SHP77 (cell line): Measurements from ENCODE around the gene CFAP221.

Experiments used
- DNase-seq, 2 experiments: peaks; one replicate each; lab custom pipeline; 2025; lab: John Stamatoyannopoulos, UW

The CFAP221 gene

DNA sequence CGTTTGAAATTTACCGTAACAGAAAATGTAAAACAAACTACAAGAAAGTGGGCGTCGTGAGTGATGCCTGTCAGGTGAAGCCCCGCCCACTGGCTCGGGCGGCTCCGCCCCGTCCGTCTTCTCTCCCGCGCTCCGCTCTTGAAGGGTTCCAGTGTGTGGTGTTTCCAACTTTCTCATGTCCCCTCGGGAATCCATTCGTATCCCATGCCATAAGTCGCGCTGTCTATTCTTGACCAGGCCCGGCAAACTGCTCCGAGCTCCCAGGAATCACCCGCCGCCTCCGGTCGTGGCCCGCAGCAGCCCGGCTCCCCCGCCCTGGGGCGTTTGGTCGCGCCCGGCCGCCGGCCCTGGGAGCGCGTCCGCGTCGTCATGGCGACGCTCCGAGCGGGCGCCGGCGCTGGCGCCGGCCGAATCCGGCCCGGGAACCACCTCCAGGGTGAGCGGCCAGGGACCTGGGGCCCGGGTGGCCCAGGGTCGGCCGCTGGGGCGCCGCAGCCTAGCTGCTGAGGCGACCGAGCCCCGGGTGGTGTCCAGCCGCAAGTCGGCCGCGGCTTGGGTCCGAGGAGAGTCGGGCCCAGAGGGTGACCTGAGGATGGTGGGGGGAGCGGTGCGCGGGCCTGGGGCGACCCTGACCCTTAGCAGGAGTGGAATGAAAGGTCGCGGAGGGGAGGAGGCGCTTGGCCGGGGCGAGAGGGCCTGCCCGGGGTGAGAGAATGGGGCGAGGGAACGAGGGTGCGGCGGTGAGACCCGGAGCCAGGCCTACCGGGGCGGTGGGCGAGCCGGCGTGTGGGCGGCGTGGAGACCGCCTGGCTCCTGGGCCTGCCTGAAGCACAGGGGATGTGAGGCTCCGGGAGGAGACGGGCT lies at the start of gene CFAP221:
Gene CFAP221 (plus strand): TSS at position 375 of the 864 bp plus-strand sequence. CDS start 1,683 bp downstream, outside the sequence.
- DNase-seq, result peak; percentile 1 to 9

DNA sequence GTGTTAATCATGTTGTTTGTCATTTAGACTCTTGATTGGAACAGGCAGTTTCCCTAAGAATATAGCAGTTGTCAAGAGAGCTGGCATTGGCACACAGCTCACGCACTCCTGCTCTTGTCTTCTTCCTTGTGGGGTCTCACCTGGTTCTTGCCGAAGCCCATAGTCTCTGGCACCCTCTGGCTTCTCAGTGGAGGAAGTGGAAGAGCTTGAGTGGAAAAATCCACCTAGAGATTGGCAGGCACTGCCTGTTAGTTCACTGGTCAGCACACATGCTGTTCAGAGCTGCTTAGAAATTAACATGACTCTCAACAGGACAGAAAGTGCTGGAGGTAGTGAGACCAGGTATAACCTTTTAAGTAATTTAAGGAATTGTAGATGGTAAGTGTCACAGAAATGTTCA lies 48.3 kb upstream of the CFAP221 start:
- no peak for DNase-seq

DNA sequence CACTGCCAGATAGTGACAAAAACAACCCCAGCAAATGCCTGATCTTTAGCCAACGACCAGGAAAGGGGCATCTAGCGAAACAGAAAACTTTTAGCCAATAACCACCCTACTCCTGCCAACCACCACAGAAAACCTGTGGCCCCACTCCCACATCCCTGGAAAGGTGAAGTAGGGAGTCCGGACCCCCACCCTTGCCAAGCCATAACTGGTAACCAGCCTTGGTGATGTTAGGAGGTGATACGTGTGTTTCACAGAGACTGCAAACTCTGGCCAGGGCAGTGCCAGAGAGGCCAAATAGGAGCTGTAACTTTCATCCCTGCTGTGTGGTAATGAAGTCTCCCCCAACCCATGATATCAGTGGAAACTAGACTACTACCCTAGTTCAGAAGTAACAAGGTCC lies 47.6 kb upstream of the CFAP221 start:
- DNase-seq, result no peak

DNA sequence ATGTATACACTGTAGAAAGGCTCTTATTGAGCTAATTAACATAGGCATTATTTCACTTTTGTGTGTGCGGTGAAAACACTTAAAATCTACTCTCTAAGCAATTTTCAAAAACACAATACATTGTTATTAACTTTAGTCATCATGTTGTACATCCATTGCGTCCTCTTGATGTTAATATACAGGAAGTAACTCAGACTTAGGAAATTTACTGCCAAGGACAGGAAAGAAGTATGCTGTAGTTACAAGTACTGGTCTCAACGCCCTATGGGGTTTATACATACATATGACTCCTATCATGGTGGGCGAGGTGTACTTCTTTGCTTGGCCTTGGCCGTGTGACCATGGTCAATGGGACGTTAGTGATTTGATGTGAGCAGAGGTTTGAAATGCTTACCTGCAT lies 35.5 kb upstream of the CFAP221 start:
- DNase-seq, result no peak

DNA sequence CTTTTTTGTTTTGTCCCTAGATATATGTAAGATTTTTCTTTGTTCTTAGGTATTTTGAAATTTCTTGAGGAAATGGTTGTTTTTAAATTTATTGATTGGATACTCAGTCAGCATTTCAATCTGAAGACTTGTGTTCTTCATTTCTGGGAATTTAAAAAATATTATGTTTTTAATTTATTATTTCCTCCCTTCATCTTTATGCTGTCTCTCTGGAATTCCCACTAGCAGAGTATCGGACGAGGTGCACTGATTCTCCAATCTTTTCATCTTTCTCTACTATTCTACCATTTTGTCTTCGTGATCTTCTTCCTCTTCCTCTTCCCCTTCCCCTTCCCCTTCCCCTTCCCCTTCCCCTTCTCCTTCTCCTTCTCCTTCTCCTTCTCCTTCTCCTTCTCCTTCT lies 32.3 kb upstream of the CFAP221 start:
- DNase-seq, result no peak

DNA sequence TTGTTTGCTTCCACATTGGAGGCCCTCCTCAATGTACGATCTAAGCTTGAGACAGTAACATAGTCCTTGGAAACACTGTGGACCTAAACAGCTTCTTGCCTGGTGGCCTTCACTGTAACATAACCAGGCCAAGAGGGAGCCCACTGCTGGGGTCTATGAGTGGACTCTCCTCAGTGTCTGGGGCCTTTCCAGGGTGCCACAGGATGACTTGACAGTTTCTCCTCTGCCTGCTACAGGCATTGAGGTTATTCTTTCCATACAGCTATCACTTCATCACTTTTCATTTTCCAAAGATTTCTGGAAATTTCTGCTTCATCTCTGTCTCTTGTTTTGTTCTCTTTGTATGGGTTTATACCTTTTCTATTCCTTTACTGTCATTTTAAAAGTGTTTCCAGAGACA lies 31.3 kb upstream of the CFAP221 start:
- DNase-seq, result no peak

DNA sequence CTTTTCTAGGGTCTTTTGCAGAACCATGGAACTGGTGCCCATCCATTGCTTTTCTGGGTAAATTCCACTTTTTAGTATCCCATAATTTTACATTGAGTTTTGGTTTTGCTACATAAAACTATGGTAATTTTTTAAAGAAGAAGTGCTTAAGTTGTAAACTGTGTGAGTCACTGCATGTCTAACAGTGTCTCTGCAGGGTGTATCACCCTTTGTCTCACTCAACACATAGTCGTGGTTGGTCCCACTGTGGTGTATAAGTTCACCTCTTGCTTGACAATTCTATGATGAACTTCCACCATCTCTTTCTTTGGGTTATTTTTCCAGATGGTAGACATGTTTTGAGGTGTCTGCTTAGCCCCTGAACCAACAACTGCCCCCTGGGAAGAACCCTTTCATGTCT lies 30.4 kb upstream of the CFAP221 start:
- DNase-seq, result no peak

DNA sequence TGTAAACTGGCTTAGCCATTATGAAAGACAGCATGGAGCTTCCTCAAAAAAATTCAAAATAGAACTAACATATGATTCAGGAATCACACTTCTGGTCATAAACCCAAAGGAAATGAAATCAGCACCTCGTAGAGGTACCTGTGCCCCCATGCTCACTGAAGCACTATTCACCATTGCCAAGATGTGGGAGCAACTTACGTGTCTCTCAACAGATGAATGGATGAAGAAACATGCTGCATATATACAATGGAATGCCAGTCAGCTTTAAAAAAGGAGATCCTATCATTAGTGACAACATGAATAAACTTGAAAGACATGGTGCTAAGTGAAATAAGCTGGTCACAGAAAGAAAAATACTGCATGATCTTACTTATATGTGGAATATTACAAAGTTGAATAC lies 28.1 kb upstream of the CFAP221 start:
- DNase-seq, result no peak

DNA sequence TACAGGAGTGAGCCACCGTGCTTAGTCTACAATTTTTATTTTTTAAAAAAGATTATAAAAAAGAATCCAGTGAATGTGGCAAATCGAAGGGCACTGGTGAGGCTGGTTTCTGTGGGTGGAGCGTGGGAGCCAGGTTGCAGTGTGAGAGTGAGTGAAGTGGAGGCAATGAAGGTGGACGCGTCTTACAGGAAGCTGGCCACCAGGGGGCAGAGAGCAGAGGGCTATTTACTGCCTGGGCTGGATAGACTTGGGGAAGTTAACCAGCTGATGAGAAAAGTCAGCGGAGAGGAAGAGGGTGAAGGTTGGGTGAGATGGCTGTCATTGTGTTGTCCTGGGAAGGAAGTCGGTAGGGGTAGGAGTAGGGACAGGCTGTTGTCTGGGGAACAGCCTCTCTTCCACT lies 26.8 kb upstream of the CFAP221 start:
- peak; percentile 3 to 24 for DNase-seq

DNA sequence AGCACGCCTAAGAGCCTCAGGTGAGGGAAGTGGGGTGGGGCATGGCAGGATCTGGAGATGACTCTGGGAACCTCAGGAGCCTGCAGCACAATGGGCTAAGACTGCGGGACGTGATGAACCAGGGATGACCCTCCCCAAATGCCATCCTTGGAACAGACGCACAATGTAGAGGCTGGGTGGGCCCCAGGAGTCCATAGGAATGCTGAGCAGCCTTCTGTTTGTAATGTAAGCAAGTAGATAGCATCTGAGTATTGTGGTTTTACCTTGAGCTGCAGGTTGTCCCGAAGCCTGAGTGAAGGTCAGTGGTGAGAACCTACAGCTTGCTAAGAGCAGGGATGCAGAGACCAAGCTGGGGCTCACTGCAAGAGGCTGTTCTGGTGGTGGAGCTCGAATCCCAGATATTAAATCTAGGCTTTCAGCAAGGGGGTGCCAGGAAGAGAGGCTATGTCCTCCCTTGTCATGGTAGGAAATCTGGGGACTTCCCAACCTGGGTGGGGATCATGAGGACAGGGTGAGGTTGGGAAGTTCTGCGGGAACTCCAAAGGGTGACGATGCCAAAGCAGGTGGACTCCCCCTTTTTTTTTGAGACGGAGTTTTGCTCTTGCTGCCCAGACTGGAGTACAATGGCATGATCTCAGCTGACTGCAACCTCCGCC lies 25.7 kb upstream of the CFAP221 start:
- no peak for DNase-seq

DNA sequence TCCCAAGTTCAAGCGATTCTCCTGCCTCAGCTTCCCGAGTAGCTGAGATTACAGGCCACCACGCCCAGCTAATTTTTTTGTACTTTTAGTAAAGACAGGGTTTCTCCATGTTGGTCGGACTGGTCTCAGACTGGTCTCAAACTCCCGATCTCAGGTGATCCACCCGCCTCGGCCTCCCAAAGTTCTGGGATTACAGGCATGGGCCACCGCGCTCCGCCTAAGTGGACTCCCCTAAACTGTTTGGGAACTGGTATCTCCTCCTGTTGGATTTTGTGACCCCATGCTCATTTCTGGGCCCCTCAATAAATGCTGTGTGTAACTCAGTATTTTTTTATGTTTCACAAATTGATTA lies 25.2 kb upstream of the CFAP221 start:
- DNase-seq, result no peak

DNA sequence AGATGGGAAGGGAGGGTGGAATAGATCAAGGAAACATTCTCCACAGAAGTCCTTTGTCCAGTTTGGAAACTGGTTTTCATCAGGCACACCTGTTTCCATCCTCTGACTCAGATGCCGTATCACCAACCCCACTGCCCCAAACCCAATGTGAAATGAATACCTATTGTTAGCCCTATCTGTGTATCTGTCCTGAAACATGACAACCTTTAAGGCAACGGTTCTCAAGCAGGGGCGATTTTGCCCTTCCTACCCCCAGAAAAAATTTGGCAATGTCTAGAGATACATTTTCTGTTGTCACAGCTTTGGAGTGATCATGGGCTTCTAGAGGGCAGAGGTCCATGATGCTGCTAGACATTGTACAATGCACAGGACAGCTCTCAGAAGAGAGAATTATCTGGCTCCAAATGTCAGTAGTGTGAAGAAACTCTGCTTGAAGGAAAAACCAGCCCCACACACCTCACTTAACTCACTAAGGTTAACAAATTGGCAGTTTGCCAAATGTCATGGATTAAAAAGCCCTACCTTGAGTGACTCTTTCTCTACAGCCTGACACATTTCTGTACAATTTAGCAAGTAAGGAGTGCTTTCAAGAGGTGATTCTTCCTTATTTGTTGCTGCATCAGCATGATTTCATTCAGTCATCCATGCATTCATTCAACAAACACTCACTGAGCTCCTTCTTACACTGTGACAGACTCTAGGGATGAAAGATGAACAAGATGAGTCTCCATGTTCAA lies 23.4 kb upstream of the CFAP221 start:
- no peak for DNase-seq

DNA sequence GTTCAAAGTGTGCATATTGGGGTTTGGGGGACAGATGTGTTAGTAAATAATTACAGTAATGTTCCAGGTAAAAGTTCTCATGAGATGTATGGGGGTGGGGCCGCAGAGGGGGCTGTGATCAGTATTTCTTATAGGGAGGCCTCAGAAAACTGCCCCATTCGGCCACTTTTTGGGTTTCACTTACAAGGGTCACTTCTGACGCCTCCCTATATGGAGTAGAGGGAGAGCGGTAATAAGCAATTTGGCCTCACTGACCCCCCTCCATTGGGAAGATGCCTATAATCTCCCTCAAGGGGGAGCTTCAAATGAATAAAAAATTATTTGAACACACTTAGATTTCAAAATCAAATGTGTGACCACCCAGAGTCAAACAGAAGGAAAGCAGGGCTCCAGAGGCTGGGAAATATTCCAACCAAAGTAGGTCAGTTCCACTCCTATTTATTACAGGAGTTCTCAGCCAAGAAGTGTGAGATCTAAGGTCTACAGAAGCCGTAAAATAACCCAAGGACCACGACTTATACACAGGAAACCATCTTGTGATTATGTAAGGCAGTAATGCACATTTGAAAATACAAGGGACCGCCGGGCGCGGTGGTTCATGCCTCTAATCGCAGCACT lies 22.7 kb upstream of the CFAP221 start:
- DNase-seq, result no peak

DNA sequence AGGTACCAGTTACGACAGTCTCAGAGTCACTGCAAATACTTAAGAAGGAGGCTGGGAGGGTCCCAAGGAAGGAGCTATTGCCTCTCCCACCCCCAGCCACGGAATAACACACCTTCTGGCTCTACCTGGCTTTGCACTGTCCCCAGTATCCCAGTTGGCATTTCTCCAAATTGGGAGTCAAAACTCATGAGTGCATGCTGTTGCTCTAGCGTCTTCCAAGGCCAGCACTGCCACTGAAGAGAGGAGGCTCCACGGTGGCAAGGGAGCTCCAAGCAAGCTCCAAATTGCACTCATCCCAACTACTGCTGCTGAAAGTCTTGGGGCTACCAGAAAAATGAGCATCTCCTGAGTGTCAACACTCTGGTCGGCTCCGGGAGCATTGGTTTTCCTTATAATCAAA lies 21.6 kb upstream of the CFAP221 start:
- no peak for DNase-seq

DNA sequence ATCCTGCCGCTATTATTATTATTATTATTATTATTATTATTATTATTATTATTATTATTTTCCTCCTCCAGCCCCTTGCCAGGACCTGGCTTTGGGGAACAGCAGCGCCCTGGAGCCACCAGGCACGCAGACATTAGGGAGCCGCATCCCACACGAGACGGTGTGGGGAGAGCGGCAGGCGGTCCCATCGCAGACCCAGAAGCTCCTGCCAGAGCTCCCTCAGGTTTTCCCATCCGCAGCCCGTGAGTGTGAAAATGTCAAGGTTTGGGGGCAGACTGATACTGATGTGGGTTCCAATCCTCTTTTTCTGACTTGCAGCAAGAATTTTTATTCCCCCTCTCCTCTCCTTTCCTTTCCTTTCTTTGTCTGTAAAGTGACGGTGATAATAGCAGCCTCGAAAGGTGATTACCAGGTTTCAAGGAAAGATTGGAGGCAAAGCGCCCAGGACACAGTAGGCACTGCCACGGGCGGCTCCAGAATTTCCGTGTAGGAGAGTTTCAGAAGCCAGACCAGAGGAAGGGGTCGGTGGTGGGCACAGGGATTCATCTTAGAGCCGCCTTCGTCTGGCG lies 20.8 kb upstream of the CFAP221 start:
- DNase-seq, result no peak

DNA sequence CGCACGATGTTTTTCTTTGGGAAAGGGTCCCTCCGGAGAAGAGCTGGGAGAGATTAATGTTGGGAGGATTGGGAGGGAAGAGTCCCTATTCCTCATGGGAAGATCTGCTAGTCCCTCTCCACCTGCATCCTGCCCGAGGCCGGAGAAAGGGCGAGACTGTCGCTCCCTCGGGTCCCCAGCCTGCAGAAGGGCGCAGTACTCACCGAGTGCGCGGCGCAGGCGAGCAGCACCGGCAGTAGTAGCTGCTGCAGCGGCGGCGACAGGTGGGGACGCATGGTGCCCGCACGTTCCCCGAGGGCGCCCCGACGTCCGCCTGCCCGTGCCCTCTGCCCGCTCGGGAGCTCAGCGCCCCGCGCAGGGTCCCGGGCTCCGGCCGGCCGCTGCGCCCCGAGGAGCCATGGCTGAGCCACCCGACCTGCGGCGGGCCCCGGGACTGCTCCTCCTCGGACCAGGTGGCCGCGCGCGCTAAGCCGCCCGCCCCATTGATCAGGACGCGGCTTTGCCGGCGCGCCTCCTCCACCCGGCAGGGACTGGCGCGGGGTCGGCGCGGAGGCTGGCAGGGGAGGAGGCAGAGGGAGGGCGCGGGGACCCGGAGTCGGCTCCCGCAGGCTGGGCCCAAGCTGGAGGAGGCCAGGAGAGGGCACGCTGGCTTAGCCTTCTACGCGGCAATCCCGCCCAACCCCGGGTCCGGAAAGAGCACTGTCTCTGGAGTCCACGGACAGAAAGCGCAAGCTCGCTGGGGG lies 20.1 kb upstream of the CFAP221 start, which contains the start of gene SCTR:
Gene SCTR (minus strand): TSS at position 532 of the 743 bp plus-strand sequence. CDS start 257 bp downstream, at position 275.
- DNase-seq, result no peak

DNA sequence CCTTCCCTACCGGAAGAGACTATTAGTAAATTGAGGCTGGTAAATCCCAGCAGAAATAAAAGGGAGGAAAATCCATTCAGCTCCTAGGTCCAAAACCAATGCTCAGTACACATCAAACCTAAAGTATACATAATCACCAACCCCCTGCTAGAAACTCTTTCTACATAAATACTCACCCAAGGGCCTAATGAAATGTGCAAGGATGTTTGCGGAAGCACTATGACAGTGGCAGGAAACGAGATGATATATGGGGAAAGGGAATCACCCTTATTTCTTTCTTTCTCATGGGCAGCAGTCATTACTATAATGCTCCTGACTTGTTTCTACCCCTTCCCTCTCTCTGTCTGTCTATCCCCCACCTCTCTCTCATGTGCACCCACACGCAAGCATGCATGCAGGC lies 18.6 kb upstream of the CFAP221 start:
- no peak for DNase-seq

DNA sequence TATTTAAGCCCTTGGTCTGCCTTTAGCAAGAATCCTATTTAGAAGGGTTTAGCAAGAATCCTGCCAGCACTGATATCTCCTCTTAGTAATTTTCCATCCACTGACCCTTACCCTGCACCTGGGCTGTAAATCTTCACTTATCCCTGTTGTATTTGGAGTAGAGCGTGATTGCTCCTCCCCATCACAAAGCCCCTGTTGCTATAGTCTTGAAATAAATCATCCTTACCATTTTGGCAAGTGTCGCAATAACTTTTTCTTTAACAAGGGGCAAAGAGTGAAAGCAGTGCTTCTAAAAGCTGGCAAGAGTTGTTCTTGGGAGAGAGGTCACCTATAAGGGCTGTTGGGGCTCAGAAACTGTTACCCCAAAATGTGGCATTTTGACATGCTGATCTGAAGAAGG lies 16.2 kb upstream of the CFAP221 start:
- DNase-seq, result no peak

DNA sequence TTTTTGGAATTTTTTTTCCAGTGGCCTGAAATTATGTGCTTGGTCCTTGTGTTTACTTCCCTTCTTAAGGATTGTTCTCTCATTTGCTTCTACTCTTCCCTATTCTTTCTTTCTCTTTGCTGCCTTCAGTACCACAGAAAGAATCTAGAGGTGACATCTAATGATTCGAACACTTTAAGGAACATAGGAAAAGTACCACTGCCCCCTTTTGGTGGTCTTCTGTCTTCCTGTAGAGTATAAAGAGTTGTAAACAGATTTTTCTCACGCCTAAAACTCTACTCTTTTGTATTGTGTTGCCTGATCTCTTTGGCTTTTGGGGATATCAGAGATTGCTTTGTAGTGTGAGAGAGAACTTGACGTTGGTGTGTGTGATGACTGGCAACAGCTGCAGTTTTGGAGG lies 13.0 kb upstream of the CFAP221 start:
- DNase-seq, result no peak

DNA sequence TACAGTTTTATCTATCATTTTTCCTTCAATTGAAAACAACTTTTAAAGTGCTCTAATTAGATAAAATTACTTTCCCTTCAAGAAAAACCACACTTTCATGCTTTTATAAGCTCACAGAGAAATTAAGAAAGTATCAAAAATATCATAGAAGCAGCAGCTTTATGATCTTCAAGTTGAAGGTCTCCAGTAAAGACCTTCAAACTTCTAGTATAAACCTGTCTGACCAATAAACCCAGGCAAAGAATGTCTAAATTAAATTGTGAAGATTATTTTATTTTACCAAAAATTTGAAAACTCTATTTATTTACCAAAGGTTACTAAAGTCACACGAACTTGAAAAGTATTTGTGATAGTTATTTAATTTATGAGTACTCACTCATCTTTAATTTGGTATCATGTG lies 10.7 kb upstream of the CFAP221 start:
- DNase-seq, result no peak

DNA sequence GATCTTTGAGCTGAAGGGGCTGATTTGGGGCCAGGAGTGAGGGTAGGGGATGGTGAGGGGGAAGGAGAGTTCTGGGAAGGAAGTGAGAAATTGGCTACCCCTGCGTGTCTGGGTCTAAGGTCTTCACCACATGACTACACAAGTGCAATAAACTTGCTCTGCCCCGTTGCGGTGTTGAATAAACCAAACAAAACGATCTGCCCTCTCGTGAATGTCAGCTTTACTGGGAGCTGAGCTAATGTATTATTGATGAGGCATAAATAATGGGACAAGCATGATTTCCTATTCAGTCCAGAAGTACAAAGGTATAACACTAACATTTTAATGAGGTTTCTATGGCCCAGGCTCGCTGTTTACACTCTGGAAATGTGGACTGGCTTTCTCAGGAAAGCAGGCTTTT lies 8.0 kb upstream of the CFAP221 start:
- DNase-seq, result no peak
